HPDE6-E6E7 (cell line): ENCODE results near the gene CD300A.
"Not testable (repeated sequence)": the region's sequence is repeated elsewhere in the genome, so short reads cannot be mapped to it uniquely, and the experiment has no call there.

Experiments used
- DNase-seq: peaks from one replicate; pipeline ENCODE4 v3.0.0; 2011; ENCODE audit warnings: missing footprints; ENCODE audit errors: extremely low spot score

The CD300A gene

DNA sequence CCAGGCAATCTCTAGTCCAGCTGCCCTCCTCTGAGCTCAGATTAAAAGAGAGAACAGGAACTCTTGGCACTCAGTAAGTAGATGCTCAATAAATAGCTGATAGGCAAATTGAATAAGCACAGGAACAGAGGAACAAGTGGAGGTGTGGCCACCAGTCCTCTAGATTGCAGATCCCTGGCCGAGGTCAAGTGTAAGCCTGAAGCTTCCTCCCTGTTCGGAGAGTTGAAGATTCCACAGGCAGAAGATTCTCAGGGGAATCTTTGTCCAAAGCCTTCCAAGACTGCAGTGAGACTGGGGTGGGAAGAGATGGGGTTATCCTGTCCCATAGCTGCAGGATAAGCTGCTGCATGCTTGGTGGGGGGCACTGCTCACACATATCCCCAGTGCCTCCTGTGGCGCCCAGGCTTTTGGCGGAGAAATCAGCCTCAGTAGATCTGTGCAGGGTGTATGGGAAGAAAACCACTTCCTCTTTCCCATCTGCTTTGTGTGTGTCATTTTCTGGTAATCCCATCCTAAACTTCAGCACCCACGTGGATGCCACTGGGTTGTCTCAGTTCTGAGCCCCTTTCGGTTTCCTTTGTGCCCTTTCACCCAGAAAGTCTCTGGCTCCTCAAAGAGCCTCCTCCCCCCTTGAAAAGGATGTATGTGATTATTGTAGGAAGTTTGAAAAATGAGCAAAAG, 12.1 kb downstream of the CD300A start:
- no peak for DNase-seq

DNA sequence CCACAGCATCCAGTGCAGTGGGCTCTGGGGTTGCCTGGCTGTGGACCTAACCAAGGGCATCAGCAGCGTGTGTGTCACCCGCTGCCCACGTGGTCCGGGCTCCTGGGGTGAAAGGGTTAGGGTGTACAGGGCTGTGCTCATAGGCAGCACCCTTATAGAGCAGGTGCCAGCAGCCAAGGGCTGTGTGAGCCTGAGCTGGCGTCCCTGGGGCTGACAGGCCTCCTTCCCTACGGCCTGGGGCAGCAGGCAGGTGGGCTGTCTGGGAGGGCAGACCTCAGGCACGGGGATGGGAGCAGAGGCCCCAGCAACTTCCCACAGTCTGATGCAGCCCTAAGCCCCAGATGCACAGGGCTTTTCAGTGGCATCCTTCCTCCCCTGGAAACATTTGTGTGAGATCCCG, 13.9 kb downstream of the CD300A start:
- DNase-seq = no peak

DNA sequence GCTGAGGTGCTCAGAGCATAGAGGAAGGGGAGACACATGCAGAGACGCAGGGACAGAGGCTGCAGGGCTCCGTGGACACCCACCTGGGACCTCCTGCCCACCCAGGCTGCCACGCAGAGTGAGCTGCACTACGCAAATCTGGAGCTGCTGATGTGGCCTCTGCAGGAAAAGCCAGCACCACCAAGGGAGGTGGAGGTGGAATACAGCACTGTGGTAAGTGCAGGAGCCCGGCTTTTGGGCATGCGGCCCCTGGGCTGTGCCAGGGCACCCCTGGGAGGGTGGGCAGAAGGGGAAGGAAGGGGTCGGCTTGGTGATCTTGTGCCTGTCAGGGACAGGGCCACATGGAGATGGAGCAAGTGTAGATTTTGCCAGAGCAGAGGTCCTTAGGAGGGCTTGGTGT, 15.2 kb downstream of the CD300A start:
- no peak for DNase-seq

DNA sequence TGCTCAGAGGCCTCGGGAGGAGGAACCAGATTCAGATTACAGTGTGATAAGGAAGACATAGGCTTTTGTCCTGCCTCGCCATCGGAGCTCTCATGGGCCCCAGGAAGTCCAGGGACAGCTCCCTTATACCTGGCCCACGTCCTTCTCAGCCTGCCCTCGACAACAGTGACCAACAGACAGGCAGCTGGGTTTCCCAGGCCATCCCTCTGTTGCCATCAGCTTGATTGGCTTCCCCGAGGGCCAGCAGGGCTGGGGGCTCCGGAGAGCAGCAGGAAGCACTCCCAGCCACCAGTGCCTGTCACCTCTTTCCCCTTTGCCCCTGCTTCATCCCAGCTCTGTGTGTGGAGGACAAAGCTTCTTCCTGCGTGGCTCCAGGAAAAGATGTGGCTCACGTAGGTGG, 17.6 kb downstream of the CD300A start:
- no peak for DNase-seq

DNA sequence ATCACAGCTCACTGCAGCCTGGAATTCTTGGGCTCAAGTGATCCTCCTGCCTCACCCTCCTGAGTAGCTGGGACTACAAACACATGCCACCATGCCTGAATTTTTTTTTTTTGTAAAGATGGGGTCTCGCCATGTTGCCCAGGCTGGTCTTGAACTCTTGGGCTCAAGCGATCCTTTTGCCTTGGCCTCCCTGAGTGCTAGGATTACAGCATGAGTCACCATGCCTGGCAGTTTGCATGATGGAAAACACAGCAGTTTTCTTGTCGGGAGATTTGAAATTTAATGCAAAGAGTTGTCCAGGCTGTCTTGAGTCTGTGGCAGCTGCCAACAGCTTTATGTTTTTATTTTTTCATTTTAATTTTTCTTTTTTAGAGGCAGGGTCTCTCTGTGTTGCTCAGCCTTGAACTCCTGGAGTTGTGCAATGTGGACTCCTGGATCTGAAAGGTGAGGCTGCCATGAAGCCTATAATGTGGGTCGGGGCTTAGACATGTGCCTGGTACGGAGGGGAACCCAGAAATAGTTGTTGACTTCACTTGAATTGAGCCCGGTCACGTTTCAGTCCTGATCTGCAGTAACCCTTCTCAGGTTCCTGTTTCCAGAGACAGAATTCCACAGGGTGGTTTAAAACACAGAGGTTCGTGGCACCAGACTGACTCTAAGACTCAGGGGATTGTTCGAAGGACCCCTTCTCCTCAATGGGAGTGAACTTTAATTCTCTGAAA, 18.7 kb downstream of the CD300A start:
- no peak for DNase-seq

DNA sequence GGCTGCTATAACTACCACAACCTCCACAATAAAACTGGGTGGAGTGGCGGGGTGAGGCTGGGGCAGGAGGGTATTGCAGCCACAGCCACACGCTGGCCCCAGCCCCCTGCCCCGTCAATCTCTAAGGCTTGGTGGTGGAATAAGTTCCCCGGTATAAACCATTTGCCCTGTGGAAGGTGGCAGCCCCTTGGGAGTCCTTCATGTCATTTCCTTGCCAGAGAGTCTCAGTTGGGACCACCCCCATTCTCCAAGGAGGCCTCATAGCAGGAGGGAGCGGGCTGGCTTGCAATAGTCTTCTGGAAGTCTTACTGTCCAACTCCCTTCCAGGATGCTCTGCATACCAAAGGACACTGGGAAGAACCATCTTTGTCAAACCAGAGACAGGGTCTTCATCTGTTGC, 19.4 kb downstream of the CD300A start:
- DNase-seq = no peak

DNA sequence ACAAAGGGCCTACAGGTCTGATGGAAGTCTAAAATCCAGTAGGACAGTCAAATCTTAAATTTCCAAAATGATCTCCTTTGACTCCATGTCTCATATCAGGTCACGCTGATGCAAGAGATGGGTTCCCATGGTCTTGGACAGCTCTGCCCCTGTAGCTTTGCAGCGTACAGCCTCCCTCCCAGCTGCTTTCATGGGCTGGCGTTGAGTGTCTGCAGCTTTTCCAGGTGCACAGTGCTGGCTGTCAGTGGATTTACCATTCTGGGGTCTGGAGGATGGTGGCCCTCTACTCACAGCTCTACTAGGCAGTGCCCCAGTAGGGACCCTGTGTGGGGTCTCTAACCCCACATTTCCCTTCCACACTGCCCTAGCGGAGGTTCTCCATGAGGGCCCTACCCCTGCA, 21.8 kb downstream of the CD300A start:
- DNase-seq = not testable (repeated sequence)

DNA sequence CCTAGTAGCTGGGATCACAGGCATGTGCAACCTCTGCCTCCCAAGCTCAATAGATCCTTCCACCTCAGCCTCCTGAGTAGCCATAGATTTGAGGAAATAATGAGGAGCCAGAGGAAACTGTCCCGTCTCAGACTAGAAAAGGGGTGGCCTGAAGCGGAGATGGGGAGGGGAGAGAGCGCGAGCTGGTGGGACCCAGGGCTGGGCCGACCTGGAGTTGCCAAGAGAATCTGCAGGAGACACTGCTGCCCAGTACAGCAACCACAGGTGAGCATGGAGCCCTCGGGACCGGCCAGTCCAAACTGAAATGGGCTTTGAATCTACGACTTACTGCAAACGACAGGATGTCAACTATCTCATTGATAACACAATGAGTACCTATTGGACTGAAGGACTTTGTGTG, 24.3 kb downstream of the CD300A start:
- no peak for DNase-seq

DNA sequence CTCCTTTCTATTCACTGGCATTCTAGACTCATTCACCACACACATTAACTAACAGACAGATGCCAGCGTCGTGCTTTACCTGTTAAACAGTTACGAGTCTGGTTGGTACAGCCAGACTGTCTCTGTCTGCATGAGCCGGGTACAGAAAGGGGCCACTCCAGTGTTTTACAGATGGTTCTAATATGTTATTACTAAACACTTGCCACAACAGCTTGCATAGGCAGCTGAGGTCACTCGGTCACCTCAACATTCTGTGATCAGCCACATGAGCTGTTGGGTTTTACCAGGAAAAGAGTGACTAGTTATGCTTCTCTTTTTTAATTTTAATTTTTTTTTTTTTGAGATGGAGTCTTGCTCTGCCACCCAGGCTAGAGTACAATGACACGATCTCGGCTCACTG, 25.2 kb downstream of the CD300A start:
- no peak for DNase-seq

DNA sequence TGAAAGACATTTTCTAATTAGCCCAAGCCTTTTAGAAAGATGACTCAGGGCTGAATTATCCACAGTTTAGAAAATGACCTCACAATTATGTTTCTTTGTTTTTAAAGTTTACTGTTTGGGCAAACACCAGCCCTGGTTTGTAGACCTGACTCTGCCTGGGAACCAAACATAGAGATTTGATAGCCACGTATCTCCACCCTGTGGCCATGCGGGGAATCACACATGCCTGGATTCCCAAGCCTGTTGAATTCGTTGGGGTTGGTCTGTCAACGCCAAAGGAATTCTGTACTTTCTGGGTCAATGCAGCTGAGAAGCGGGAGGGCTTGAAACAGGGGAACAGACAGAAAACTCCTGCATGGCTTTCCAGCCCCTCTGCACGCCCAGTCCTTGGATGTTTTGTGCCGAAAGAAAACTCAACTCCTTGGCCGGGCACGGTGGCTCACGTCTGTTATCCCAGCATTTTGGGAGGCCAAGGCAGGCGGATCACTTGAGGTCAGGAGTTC, 26.9 kb downstream of the CD300A start:
- DNase-seq = peak; percentile 64

DNA sequence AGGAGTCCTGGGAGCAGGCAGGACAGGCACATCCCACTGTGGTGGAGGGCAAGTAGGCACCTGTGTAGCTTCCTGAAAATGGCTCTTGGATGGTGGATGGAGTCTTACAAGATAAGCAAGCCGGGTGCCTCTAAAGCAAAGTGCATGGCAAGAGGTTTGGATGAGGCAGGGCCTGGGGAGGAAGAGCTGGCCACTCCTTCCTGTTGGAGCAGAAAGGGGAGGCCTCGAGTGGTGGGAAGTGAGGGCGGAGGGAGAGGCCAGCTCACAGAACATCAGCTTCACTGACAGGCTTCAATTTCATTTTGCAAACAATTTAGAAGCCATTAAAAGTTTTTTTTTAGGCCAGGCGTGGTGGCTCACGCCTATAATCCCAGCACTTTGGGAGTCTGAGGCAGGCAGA, 31.0 kb downstream of the CD300A start:
- no peak for DNase-seq

DNA sequence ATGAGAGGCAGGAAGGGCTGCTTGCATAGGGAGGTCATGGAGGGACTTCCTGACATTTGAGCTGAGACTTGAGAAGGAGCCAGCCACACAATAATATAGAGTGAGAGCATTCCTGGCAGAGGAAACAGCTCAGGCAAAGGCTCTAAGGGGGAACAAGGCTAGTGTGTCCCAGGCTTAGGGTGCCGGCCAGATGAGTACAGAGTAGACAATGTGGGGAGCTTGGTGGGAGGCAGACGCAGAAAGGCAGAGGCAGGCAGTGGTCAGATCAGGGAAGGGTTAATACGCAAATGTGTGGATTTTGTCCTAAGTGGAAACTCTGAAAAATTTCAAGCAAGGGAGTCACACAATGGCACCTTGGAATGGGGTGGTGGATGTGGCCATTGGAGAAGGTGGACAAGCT, 33.6 kb downstream of the CD300A start:
- DNase-seq = no peak

DNA sequence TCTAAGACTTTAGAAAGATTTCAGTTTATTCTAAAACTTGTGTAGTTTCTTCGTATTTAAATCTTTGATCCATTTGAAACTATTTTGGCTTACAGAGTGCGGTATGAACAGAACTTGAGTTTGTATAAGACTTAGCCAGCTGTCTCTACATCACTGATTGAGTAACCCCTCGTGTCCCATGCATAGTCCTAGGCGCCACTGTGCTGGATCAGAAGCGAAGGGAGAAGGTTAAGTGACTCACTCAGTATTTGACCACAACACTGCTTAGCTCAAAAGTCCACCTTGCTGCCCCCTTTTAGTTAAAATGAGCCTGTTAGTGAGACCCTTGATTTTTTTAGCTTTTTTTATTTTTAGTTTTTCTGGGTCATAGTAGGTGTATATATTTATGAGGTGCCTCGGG, 36.4 kb downstream of the CD300A start:
- DNase-seq = no peak

DNA sequence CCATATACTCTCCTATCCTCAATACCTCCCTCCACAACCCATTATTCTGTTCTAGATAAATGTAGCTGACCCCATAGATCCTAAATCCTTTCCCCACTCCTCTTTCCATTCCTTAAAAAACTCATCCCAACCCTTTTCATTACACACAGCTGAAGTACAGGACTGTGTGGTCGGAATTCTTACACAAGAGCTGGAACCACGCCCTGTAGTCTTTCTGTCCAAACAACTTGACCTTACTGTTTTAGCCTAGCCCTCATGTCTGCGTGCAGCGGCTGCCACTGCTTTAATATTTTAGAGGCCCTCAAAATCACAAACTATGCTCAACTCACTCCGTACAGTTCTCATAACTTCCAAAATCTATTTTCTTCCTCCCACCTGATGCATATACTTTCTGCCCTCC, 37.5 kb downstream of the CD300A start:
- not testable (repeated sequence) for DNase-seq

DNA sequence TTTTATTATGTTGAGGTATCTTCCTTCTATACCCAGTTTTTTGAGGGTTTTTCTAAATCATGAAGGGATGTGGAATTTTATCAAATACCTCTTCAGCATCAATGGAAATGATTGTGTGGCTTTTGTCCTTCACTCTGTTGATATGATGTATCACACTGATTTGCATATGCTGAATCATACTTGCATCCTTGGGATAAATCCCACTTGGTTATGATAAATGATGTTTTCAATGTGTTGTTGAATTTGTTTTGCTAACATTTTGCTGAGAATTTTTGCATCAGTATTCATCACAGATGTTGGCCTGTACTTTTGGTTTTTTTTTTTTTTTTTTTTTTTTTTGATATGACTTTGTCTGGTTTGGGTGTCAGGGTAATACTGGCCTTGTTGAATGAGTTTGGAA, 41.7 kb downstream of the CD300A start:
- DNase-seq = no peak

DNA sequence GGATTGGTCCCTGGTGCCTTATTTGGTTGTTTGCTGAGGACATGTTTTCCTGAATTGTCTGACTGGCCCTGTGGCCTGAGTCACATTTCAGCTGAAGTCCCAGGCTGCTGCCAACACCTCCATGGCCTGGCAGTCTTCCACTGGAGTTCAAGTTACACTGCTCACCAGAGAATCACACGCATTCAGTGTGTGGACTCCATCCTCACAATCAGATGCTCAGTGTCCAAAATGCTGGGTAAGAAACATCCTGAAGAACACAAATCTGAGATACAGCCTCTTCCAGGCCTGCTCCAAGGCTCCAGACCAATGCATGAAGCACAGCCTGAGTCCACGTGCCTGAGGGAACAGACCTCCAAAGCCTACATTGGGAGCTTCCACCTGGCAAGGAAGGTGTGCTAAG, 45.6 kb downstream of the CD300A start:
- DNase-seq = no peak

DNA sequence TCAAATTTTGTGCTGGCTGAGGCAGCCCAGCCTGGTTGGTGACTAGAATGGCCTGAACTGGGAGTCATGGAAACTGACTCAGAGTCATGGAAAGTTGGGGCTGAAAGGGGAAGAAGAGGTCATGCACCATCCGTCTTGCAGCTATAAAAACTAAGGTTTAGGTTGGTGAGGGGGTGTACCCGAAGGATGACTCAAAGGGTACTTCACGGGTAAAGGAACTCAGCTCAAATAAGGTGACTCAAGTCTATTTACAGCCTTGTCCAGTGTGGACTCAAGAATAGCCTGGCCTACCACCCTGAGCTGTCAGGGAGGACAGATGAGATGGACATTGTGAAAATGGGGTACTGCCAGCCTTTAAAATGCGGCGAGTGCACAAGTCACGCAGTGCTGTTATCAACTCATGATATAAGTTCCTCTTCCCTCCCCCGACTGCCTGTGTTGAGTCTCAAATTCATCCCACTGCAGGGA, 46.2 kb downstream of the CD300A start:
- DNase-seq = no peak

DNA sequence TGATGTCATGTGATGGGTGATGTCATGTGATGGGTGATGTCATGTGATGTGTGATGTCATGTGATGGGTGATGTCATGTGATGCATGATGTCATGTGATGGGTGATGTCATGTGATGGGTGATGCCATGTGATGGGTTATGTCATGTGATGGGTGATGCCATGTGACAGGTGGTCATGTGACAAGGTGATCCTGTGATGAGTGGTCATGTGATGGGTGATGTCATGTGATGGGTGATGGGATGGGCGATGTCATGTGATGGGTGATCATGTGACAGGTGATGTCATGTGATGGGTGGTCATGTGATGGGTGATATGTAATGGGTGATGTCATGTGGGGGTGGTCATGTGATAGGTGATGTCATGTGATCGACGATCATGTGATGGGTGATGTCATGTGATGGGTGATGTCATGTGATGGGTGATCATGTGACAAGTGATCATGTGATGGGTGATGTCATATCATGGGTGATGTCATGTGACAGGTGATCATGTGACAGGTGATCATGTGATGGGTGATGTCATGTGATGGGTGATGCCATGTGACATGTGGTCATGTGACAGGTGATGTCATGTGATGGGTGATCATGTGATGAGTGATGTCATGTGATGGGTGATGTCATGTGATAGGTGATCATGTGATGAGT, 47.7 kb downstream of the CD300A start:
- DNase-seq = no peak

DNA sequence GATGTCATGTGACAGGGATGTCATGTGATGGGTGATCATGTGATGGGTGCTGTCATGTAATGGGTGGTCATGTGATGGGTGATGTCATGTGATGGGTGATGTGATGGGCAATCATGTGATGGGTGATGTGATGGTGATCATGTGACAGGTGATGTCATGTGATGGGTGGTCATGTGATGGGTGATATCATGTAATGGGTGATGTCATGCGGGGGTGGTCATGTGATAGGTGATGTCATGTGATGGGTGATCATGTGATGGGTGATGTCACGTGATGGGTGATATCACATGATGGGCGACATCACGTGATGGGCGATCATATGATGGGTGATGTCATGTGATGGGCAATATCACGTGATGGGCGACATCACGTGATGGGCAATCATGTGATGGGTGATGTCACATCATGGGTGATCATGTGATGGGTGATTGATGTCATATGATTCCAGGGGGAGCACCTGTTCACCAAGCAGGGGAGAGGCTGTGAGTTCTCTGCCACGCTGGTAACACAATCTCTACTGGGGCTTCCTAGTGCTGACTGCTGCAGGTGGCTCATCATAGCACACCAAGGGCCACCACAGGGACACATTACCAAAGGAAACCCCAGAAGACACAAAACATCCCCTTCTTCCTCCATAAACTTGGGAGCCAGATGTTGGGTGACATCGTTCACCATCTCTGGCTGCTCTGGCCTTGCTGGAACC, 48.3 kb downstream of the CD300A start:
- no peak for DNase-seq

DNA sequence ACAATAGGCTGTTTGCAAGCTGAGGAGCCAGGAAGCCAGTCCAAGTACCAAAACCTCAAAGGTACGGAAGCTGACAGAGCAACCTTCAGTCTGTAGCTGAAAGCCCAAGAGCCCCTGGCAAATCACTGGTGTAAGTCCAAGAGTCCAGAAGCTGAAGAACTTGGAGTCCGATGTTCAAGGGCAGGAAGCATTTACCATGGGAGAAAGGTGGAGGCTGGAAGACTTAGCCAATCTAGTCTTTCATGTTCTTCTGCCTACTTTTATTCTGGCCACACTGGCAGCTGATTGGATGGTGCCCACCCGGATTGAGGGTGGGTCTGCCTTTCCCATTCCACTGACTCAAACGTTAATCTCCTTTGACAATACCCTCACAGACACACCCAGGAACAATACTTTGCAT, 49.5 kb downstream of the CD300A start:
- DNase-seq = no peak

DNA sequence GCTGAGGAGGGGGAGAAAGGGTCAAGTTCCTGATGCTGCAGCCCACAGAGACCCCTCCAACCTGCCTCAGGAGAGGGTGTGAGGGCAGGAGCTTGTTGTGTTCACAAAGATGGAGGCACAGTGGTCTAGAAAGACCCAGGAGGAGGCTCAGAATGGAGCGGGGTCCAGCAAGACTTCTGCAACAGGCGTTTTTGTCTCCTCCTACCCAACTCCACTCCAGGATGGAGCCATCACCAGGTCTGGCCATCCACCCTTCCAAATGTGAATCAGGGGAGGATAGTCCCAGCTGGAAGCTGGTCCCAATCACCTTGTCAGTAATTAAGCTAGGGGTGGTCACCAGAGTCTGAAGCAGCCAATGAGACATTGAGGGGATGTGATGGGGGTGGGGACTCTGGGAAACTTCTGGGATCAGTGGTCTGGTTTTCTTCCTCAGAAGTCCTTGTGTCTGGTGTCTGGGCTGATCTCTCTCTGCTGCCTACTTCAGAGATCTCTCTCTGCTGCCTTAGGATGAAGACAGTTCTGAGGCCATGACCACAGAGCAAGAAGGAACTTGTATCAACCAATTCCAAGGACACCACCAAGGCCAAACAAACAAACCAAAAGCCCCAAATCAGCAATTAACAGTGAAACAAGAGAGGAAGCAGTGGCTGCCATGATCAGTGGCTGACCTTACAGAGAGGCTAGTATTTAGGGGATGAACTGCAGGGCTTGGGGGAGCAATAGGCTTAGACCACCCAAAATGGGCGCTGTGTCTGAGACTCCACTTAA, 50.3 kb downstream of the CD300A start:
- DNase-seq = no peak
